ENCODE measurements around the gene UBQLN1. TPM values are rescaled to one million over a fixed set of nuclear protein-coding genes. Genes with fewer than 3 reads are reported as not detected.

UBQLN1 gene
- total and polyA plus RNA-seq, 4 donors: 26.3 to 140 (median 80.1) TPM

GRCh38 chr9:83625178-83625577 is 82.6 kb downstream of the UBQLN1 start:
- Histone ChIP-seq H3K4me3 (no peak overlapping the region), H3K9me3 (ENCODE audit: control insufficient read depth in 4 of 4, insufficient read depth in 3 of 4, low read length in 3 of 4) (no peaks in the 10 kb centered on the region), H3K27me3 (ENCODE audit: control insufficient read depth in 3 of 3, insufficient read depth in 3 of 3, low read length in 2 of 3) (peaks cover 0 to 3% (median 1%) of the 10 kb centered on the region in 3 donors), H3K4me1 (ENCODE audit: control insufficient read depth in 5 of 5, insufficient read depth in 5 of 5, low read length in 5 of 5) (peaks cover 0 to 9% (median 4%) of the 10 kb centered on the region in 5 donors), H3K36me3 (ENCODE audit: control insufficient read depth in 4 of 4, insufficient read depth in 4 of 4, low read length in 4 of 4) (no peaks in the 10 kb centered on the region), H3K27ac (ENCODE audit: low read depth in 1 of 2, low read length in 1 of 2) (no peak overlapping the region), H3K9ac (ENCODE audit: insufficient read depth in 1 of 2, low read length in 2 of 2) (no peak overlapping the region)
- no peak for DNase-seq
- 80 to 83% methylated on average over 3 of the region's 3 CpGs for WGBS, 2 donors
- no peak for TF ChIP-seq CTCF (IDR thresholded peaks at IDR 0.05; ENCODE audit: control extremely low read depth, extremely low read depth)
- ATAC-seq (ENCODE audit: insufficient read depth, low FRiP score): no peak

GRCh38 chr9:83623679-83624076 is 84.1 kb downstream of the UBQLN1 start:
- Histone ChIP-seq H3K27ac (ENCODE audit: low read depth in 1 of 2, low read length in 1 of 2) (peak overlapping the region; percentile 85 to 94), H3K4me1 (ENCODE audit: control insufficient read depth in 5 of 5, insufficient read depth in 5 of 5, low read length in 5 of 5) (peaks cover 0 to 9% (median 4%) of the 10 kb centered on the region in 5 donors), H3K9me3 (ENCODE audit: control insufficient read depth in 4 of 4, insufficient read depth in 3 of 4, low read length in 3 of 4) (no peaks in the 10 kb centered on the region), H3K36me3 (ENCODE audit: control insufficient read depth in 4 of 4, insufficient read depth in 4 of 4, low read length in 4 of 4) (no peaks in the 10 kb centered on the region), H3K27me3 (ENCODE audit: control insufficient read depth in 3 of 3, insufficient read depth in 3 of 3, low read length in 2 of 3) (peaks cover 0 to 4% (median 3%) of the 10 kb centered on the region in 3 donors), H3K9ac (ENCODE audit: insufficient read depth in 1 of 2, low read length in 2 of 2) (peak overlapping the region; percentile 56 to 81), H3K4me3 (peak overlapping the region; percentile 69)
- ATAC-seq (ENCODE audit: insufficient read depth, low FRiP score) (peak; percentile 1), DNase-seq (peak in 2 of 3 donors; percentile 28 to 48)
- no peak for TF ChIP-seq CTCF (IDR thresholded peaks at IDR 0.05; ENCODE audit: control extremely low read depth, extremely low read depth)
- WGBS, 2 donors: 1 to 7% methylated on average over 5 of the region's 5 CpGs

- Histone ChIP-seq H3K9me3 (ENCODE audit: control insufficient read depth in 4 of 4, insufficient read depth in 3 of 4, low read length in 3 of 4) (no peaks in the 10 kb centered on the region), H3K9ac (ENCODE audit: insufficient read depth in 1 of 2, low read length in 2 of 2) (peak within 1 kb of the TSS; percentile 56 to 81), H3K4me1 (ENCODE audit: control insufficient read depth in 5 of 5, insufficient read depth in 5 of 5, low read length in 5 of 5) (peaks cover 0 to 9% (median 4%) of the 10 kb centered on the region in 5 donors), H3K27me3 (ENCODE audit: control insufficient read depth in 3 of 3, insufficient read depth in 3 of 3, low read length in 2 of 3) (peaks cover 0 to 4% (median 3%) of the 10 kb centered on the region in 3 donors), H3K36me3 (ENCODE audit: control insufficient read depth in 4 of 4, insufficient read depth in 4 of 4, low read length in 4 of 4) (no peaks in the 10 kb centered on the region), H3K4me3 (peak within 1 kb of the TSS; percentile 69), H3K27ac (ENCODE audit: low read depth in 1 of 2, low read length in 1 of 2) (peak within 1 kb of the TSS; percentile 85 to 94)
- peak; percentile 71 to 78 (median 72) for DNase-seq
- TF ChIP-seq CTCF (IDR thresholded peaks at IDR 0.05; ENCODE audit: control extremely low read depth, extremely low read depth): no peak
- ATAC-seq (ENCODE audit: insufficient read depth, low FRiP score): peak; percentile 86
- 1% methylated on average over 53 to 79 of the region's 79 CpGs for WGBS, 2 donors
Observed at GRCh38 chr9:83622939-83623678, 84.6 kb downstream of the UBQLN1 start, which contains the start of gene IDNK. Gene IDNK (plus strand): TSS chr9:83623143. CDS start chr9:83623172, 29 bp downstream.
